MCF 10A (cell line): ENCODE results near the gene MSANTD3. TPM values are rescaled to one million over a fixed set of nuclear protein-coding genes. Genes with fewer than 3 reads are reported as not detected.

Experiments
- BruUV-seq: library from RNA; stranded (reverse); fragments of 400-500 nt; replicated peaks from 2 replicates; lab custom pipeline; 2021; lab: Mats Ljungman, UMichigan
- CTCF ChIA-PET: fragments of 300-600 bp; sonication (Branson Sonifier 250); formaldehyde crosslinking; extraction: SDS; loops from one replicate; lab custom pipeline; 2021; ENCODE audit warnings: antibody characterized with exemption, inconsistent platforms; lab: Yijun Ruan, JAX
- POLR2A ChIA-PET: fragments of 300-600, 350-650 bp; sonication (Branson Sonifier 250); formaldehyde crosslinking; extraction: SDS; loops from one replicate; lab custom pipeline; 2020; ENCODE audit warnings: antibody characterized with exemption, inconsistent platforms; lab: Yijun Ruan, JAX
- DNase-seq: peaks from one replicate; pipeline ENCODE4 v3.0.0-alpha.2; 2018; ENCODE audit not compliant: unreplicated experiment
- H3K27ac Mint-ChIP-seq: one replicate; pipeline ENCODE4 v1.8.0; 2022; ENCODE audit warnings: mild to moderate bottlenecking, low read depth, mixed read lengths; ENCODE audit not compliant: unreplicated experiment
- H3K27me3 Mint-ChIP-seq: one replicate; pipeline ENCODE4 v1.8.0; 2022; ENCODE audit warnings: mixed read lengths; ENCODE audit not compliant: insufficient read depth, unreplicated experiment
- H3K36me3 Mint-ChIP-seq: one replicate; pipeline ENCODE4 v1.8.0; 2022; ENCODE audit warnings: mild to moderate bottlenecking, moderate library complexity, mixed read lengths; ENCODE audit not compliant: insufficient read depth, unreplicated experiment
- H3K4me1 Mint-ChIP-seq: one replicate; pipeline ENCODE4 v1.8.0; 2022; ENCODE audit warnings: mixed read lengths; ENCODE audit not compliant: insufficient read depth, unreplicated experiment
- H3K4me3 Mint-ChIP-seq: one replicate; pipeline ENCODE4 v1.8.0; 2022; ENCODE audit warnings: mild to moderate bottlenecking, moderate library complexity, mixed read lengths; ENCODE audit not compliant: unreplicated experiment
- H3K9me3 Mint-ChIP-seq: one replicate; pipeline ENCODE4 v1.8.0; 2022; ENCODE audit warnings: mixed read lengths; ENCODE audit not compliant: unreplicated experiment
- CTCF ChIP-seq: fragments of 200-600 bp; IDR thresholded peaks from one replicate; pipeline ENCODE4 v1.8.0; 2022; ENCODE audit warnings: antibody characterized with exemption, mild to moderate bottlenecking; ENCODE audit not compliant: unreplicated experiment
- intact Hi-C: fragments of 100-400 bp; cut with micrococcal nuclease; formaldehyde crosslinking; loops from 2 replicates; pipeline ENCODE4 v1.14.1; 2022
- total RNA-seq: library from RNA; stranded (reverse); gene quantifications from 2 replicates; pipeline ENCODE4 v1.2.3, GENCODE V29; 2022

The MSANTD3 gene
- total RNA-seq, 1 experiment from 2014 or later: 41.3 TPM

GRCh38 chr9:100466829-100467221 lies 39.9 kb downstream of the MSANTD3 start:
- Mint-ChIP-seq H3K9me3 (no peaks in the 10 kb centered on the region), H3K4me1 (no peaks in the 10 kb centered on the region), H3K27me3 (no peaks in the 10 kb centered on the region), H3K27ac (no peak overlapping the region), H3K4me3 (no peak overlapping the region), H3K36me3 (no peaks in the 10 kb centered on the region)
- POLR2A ChIA-PET: interaction anchor here (0.7 kb wide), 1 partner anchor 29 kb away, joined by 3 read pairs; no protein-coding TSS in a partner anchor
- TF ChIP-seq CTCF: no peak
- no TSS peak for BruUV-seq
- CTCF ChIA-PET: interaction anchor here (0.6 to 2.0 kb wide), 6 partner anchors 23 to 259 kb away, joined by 3 to 6 read pairs (median 4); no protein-coding TSS in a partner anchor
- intact Hi-C loops: no loop called here
- DNase-seq: no peak

- H3K4me3 Mint-ChIP-seq: no peak overlapping the region
- H3K27ac Mint-ChIP-seq: no peak overlapping the region
- no peak for TF ChIP-seq CTCF
- POLR2A ChIA-PET: no interaction called here
- CTCF ChIA-PET: no interaction called here
- H3K27me3 Mint-ChIP-seq: no peaks in the 10 kb centered on the region
- intact Hi-C loops: no loop called here
- H3K9me3 Mint-ChIP-seq: no peaks in the 10 kb centered on the region
- DNase-seq: no peak
- H3K36me3 Mint-ChIP-seq: no peaks in the 10 kb centered on the region
- no peaks in the 10 kb centered on the region for H3K4me1 Mint-ChIP-seq
- BruUV-seq: no TSS peak
These were observed 41.1 kb downstream of the MSANTD3 start for GRCh38 chr9:100468041-100468440.

- no peaks in the 10 kb centered on the region for H3K36me3 Mint-ChIP-seq
- TF ChIP-seq CTCF: no peak
- no peaks in the 10 kb centered on the region for H3K4me1 Mint-ChIP-seq
- POLR2A ChIA-PET: no interaction called here
- CTCF ChIA-PET: interaction anchor here (0.6 to 1.4 kb wide), 3 partner anchors 32 to 638 kb away, joined by 3 read pairs; no protein-coding TSS in a partner anchor
- intact Hi-C loops: no loop called here
- H3K9me3 Mint-ChIP-seq: no peaks in the 10 kb centered on the region
- no TSS peak for BruUV-seq
- no peak overlapping the region for H3K27ac Mint-ChIP-seq
- DNase-seq: no peak
- peak overlapping the region; percentile 48 for H3K4me3 Mint-ChIP-seq
- H3K27me3 Mint-ChIP-seq: no peaks in the 10 kb centered on the region
These were observed 45.3 kb downstream of the MSANTD3 start for GRCh38 chr9:100472268-100472667.

- TF ChIP-seq CTCF: no peak
- no peaks in the 10 kb centered on the region for H3K4me1 Mint-ChIP-seq
- no TSS peak for BruUV-seq
- ChIA-PET CTCF (interaction anchor here (0.6 to 1.4 kb wide), 4 partner anchors 8 to 638 kb away, joined by 3 read pairs; no protein-coding TSS in a partner anchor), POLR2A (no interaction called here)
- no peaks in the 10 kb centered on the region for H3K9me3 Mint-ChIP-seq
- DNase-seq: peak; percentile 9
- H3K27me3 Mint-ChIP-seq: no peaks in the 10 kb centered on the region
- peak within 1 kb of the TSS; percentile 63 for H3K4me3 Mint-ChIP-seq
- H3K36me3 Mint-ChIP-seq: no peaks in the 10 kb centered on the region
- intact Hi-C loops: no loop called here
- H3K27ac Mint-ChIP-seq: no peak within 1 kb of the TSS
These were observed 45.9 kb downstream of the MSANTD3 start, which contains the start of gene TMEFF1 for GRCh38 chr9:100472788-100473275. TMEFF1 (plus strand) TSS chr9:100473149; CDS start chr9:100473545, 396 bp downstream.
